ENCODE measurements around the gene OSCAR.

- no peak for TF ChIP-seq POLR2A (IDR thresholded peaks at IDR 0.05)
- no peak for TF ChIP-seq CTCF (IDR thresholded peaks at IDR 0.05)
Observed at GRCh38 chr19:54094426-54095000, 6.1 kb downstream of the OSCAR start.
